Kidney (tissue), 14 donors: ENCODE results near the gene MICA. TPM values are rescaled to one million over a fixed set of nuclear protein-coding genes. Genes with fewer than 3 reads are reported as not detected.
"Not testable (repeated sequence)": the region's sequence is repeated elsewhere in the genome, so short reads cannot be mapped to it uniquely, and the experiment has no call there.

Experiments
- DNase-seq, 5 donors: peaks; one replicate each; pipeline ENCODE4 v3.0.0-alpha.2; 2013 to 2020
- FAIRE-seq: peaks from 2 replicates; lab custom pipeline; 2012; peaks lifted over from hg19 to GRCh38; lab: Jason Lieb, UNC
- H3K27ac ChIP-seq, 2 donors: one replicate each; pipeline ENCODE4 v1.7.0; 2013; ENCODE audit warnings: low read depth in 2 of 2, low read length in 2 of 2, inconsistent platforms in 1 of 2
- H3K27me3 ChIP-seq: one replicate; pipeline ENCODE4 v1.7.1; 2013; ENCODE audit warnings: low read length, inconsistent platforms; ENCODE audit not compliant: control insufficient read depth, insufficient read depth
- H3K36me3 ChIP-seq, 3 donors: one replicate each; pipeline versions ENCODE4 v1.7.0 to v1.7.1; 2013; ENCODE audit warnings: low read length in 3 of 3, control low read depth in 1 of 3, inconsistent platforms in 1 of 3; ENCODE audit not compliant: insufficient read depth in 3 of 3, control insufficient read depth in 2 of 3
- H3K4me1 ChIP-seq, 3 donors: one replicate each; pipeline versions ENCODE4 v1.7.0 to v1.7.1; 2013; ENCODE audit warnings: low read length in 3 of 3, inconsistent platforms in 1 of 3, low read depth in 1 of 3; ENCODE audit not compliant: control insufficient read depth in 2 of 3, insufficient read depth in 2 of 3
- H3K4me3 ChIP-seq, 3 donors: one replicate each; pipeline versions ENCODE4 v1.7.0 to v1.8.1; 2013; ENCODE audit warnings: low read length in 3 of 3, control low read depth in 1 of 3, inconsistent platforms in 1 of 3
- H3K9ac ChIP-seq, 3 donors: one replicate each; pipeline versions ENCODE4 v1.7.0 to v1.7.1; 2013; ENCODE audit warnings: low read length in 3 of 3, control low read depth in 1 of 3, inconsistent platforms in 1 of 3
- H3K9me3 ChIP-seq, 3 donors: one replicate each; pipeline versions ENCODE4 v1.7.0 to v1.7.1; 2013; ENCODE audit warnings: low read length in 3 of 3, control low read depth in 1 of 3, inconsistent platforms in 1 of 3; ENCODE audit not compliant: control insufficient read depth in 2 of 3, insufficient read depth in 1 of 3
- intact Hi-C: fragments of 100-400 bp; cut with DNase I; formaldehyde crosslinking; loops from one replicate; pipeline ENCODE4 v1.11.1; 2022
- polyA plus RNA-seq: library from polyadenylated mRNA; stranded (reverse); fragments of 350-450 nt; fragmentation: Illumina TruSeq; extraction: RNeasy Lipid Tissue Mini Kit (QIAGEN cat#74804); gene quantifications from one replicate; pipeline ENCODE4 v1.2.3, GENCODE V29; 2014; ENCODE audit warnings: low read depth, low replicate concordance; ENCODE audit not compliant: insufficient read depth
- total RNA-seq: library from RNA; stranded (reverse); fragmentation: NEBNext Ultra II Directional; extraction: Animal tissue kit (Norgen Biotek cat#: 25700); gene quantifications from one replicate; pipeline ENCODE4 v1.2.1, GENCODE V29; 2021
- TF ChIP-seq, protein P1 (sequence below): IDR thresholded peaks from 3 replicates; pipeline ENCODE4 v1.5.1; 2012; ENCODE audit warnings: mild to moderate bottlenecking, moderate library complexity, borderline replicate concordance; ENCODE audit not compliant: insufficient read depth; ENCODE audit errors: extremely low read depth
- donor health status: control.
- donor health status: control.
- donor health status: control.
- donor health status: control.
- donor health status: control.
- donor health status: DM: yes; HTN: yes; CAD: no.
- donor health status: Normal renal cell carcinoma (clear cell type).

The MICA gene
- total and polyA plus RNA-seq, 2 donors from 2014 or later, result 27.5 to 34.7 TPM

DNA sequence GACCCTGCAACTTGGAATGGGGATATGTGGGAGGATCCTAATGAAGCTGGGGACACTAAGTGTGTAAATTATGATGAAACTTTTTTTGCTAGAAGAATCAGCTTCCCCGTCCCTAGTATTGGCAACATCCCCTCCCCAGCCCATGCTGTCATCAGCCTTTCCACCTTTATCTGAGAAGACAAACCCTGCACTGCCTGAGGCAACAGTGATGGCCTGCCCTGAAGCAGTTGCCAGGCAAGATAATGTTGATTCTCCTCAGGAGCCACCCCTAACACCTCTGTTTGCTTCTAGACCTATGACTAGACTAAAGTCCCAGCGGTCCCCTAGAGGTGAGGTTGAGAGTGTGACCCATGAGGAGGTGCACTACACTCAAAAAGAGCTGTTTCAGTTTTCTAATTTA lies 27.1 kb downstream of the MICA start:
- no peaks in the 10 kb centered on the region for H3K36me3 ChIP-seq
- DNase-seq (no peak), FAIRE-seq (no peak)
- intact Hi-C loops, result no loop called here
- H3K9me3 ChIP-seq, result no peaks in the 10 kb centered on the region
- TF ChIP-seq, protein P1, sequence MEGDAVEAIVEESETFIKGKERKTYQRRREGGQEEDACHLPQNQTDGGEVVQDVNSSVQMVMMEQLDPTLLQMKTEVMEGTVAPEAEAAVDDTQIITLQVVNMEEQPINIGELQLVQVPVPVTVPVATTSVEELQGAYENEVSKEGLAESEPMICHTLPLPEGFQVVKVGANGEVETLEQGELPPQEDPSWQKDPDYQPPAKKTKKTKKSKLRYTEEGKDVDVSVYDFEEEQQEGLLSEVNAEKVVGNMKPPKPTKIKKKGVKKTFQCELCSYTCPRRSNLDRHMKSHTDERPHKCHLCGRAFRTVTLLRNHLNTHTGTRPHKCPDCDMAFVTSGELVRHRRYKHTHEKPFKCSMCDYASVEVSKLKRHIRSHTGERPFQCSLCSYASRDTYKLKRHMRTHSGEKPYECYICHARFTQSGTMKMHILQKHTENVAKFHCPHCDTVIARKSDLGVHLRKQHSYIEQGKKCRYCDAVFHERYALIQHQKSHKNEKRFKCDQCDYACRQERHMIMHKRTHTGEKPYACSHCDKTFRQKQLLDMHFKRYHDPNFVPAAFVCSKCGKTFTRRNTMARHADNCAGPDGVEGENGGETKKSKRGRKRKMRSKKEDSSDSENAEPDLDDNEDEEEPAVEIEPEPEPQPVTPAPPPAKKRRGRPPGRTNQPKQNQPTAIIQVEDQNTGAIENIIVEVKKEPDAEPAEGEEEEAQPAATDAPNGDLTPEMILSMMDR, result no peak
- no peak overlapping the region for H3K4me3 ChIP-seq
- H3K27ac ChIP-seq, result no peak overlapping the region
- no peaks in the 10 kb centered on the region for H3K4me1 ChIP-seq
- no peaks in the 10 kb centered on the region for H3K27me3 ChIP-seq
- H3K9ac ChIP-seq, result no peak overlapping the region

DNA sequence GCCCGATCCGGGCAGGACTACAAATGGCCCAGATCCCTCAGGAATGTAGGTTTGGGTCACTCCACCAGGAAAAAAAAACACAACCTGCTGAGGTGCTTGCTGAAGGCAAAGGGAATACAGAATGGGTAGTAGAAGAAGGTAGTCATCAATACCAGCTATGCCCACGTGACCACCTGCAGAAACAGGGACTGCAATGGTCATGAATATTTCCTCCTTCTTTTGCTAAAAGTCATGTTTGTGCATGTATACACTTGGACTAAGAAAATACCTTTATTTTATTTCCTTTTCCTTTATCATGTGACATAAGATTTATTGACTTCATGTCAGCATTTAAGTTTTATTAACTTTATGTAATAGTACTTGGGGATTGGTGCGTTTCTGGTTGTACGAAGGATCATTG lies 31.7 kb downstream of the MICA start:
- DNase-seq, H3K9ac ChIP-seq, H3K36me3 ChIP-seq, H3K4me1 ChIP-seq, H3K27ac ChIP-seq, H3K4me3 ChIP-seq, H3K27me3 ChIP-seq, FAIRE-seq, H3K9me3 ChIP-seq, intact Hi-C loops: not testable (repeated sequence)

DNA sequence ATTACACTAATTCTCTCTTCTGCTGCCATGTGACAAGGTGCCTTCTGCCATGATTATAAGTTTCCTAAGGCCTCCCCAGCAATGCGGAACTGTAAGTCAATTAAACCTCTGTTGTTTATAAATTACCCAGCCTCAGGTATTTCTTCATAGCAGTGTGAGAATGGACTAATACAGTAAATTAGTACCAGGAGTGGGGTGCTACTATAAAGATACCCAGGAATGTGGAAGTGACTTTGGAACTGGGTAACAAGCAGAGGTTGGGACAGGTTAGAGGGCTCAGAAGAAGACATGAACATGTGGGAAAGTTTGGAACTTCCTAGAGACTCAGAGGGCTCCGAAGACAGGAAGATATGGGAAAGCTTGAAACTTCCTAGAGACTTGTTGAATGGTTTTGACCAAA lies 34.8 kb downstream of the MICA start:
- no peaks in the 10 kb centered on the region for H3K27me3 ChIP-seq
- H3K36me3 ChIP-seq, result no peaks in the 10 kb centered on the region
- no peaks in the 10 kb centered on the region for H3K9me3 ChIP-seq
- H3K9ac ChIP-seq, result no peak overlapping the region
- H3K4me3 ChIP-seq, result no peak overlapping the region
- no peaks in the 10 kb centered on the region for H3K4me1 ChIP-seq
- TF ChIP-seq, protein P1, result no peak
- no peak overlapping the region for H3K27ac ChIP-seq
- FAIRE-seq, result no peak
- intact Hi-C loops, result no loop called here
- no peak for DNase-seq

DNA sequence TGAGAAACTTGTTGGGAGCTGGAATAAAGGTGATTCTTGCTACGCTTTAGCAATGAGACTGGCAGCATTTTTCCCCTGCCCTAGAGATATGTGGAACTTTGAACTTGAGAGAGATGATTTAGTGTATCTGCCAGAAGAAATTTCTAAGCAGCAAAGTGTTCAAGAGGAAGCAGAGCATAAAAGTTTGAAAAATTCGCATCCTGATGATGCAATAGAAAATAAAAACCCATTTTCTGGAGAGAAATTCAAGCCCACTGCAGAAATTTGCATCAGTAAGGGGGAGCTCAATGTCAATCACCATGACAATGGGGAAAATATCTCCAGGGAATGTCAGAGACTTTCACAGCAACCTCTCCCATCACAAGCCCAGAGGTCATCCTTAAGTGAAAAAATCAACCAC lies 35.3 kb downstream of the MICA start:
- no peak overlapping the region for H3K4me3 ChIP-seq
- H3K27me3 ChIP-seq, result no peaks in the 10 kb centered on the region
- no peak for FAIRE-seq
- DNase-seq, result no peak
- H3K27ac ChIP-seq, result no peak overlapping the region
- intact Hi-C loops, result no loop called here
- no peaks in the 10 kb centered on the region for H3K4me1 ChIP-seq
- TF ChIP-seq, protein P1, result no peak
- no peaks in the 10 kb centered on the region for H3K36me3 ChIP-seq
- H3K9me3 ChIP-seq, result no peaks in the 10 kb centered on the region
- H3K9ac ChIP-seq, result no peak overlapping the region
